GM12875 (cell line): ENCODE measurements around the gene PICK1.

Experiments
- H3K4me3 ChIP-seq: one replicate; pipeline ENCODE4 v1.5.1; 2011; ENCODE audit warnings: low read depth, low read length, control low read depth
- TF ChIP-seq, protein P1 (sequence below): IDR thresholded peaks from 2 replicates; pipeline ENCODE4 v1.5.1; 2011; ENCODE audit warnings: low read depth, mild to moderate bottlenecking, control low read depth, inconsistent platforms, low read length, moderate library complexity, borderline replicate concordance; ENCODE audit not compliant: insufficient read depth

PICK1 gene

GRCh38 chr22:38085056-38085455 is 27.9 kb downstream of the PICK1 start:
- TF ChIP-seq, protein P1, sequence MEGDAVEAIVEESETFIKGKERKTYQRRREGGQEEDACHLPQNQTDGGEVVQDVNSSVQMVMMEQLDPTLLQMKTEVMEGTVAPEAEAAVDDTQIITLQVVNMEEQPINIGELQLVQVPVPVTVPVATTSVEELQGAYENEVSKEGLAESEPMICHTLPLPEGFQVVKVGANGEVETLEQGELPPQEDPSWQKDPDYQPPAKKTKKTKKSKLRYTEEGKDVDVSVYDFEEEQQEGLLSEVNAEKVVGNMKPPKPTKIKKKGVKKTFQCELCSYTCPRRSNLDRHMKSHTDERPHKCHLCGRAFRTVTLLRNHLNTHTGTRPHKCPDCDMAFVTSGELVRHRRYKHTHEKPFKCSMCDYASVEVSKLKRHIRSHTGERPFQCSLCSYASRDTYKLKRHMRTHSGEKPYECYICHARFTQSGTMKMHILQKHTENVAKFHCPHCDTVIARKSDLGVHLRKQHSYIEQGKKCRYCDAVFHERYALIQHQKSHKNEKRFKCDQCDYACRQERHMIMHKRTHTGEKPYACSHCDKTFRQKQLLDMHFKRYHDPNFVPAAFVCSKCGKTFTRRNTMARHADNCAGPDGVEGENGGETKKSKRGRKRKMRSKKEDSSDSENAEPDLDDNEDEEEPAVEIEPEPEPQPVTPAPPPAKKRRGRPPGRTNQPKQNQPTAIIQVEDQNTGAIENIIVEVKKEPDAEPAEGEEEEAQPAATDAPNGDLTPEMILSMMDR, result no peak
- no peak overlapping the region for H3K4me3 ChIP-seq

- TF ChIP-seq, protein P1, result no peak
- no peak overlapping the region for H3K4me3 ChIP-seq
These were observed 28.3 kb downstream of the PICK1 start for GRCh38 chr22:38085501-38085900.

DNA sequence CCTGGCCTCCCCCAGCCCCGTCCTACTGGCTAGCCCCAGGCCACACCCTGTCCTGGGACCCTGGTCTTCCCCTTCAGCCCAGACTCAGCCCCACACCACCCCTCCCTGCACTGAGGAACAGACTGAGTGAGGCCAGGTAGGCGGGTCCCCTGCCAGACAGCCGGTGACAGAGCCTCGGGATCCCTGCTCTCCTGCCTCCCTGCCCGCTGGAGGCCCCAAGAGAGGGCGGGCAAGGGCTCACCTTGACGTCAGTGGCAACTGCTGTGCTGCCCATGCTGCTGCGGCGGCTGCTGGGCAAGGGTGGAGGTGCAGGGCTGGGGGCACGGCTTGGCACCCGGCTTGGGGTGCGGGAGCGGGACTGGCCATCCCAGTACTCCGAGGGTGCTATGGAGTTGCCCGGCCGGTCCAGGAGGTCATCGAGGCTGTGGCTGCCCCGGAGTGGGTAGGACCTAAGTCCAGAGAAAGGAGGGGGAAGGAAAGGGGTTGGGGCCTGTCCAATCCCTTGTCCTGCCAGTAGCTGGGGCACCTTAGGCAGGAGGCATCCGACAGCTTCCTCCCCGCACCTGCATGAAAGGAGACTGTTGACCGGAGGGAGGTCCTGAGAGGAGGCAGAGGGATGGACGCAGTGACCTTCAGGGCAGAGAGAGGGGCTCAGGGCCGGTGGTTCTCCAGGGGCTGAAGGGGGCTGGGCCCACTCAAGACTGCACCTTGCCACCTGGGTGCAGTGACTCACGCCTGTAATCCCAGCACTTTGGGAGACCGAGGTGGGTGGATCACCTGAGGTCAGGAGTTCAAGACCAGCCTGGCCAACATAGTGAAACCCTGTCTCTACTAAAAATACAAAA is 29.0 kb downstream of the PICK1 start:
- H3K4me3 ChIP-seq, result no peak overlapping the region
- TF ChIP-seq, protein P1, result no peak

- no peak overlapping the region for H3K4me3 ChIP-seq
- TF ChIP-seq, protein P1, result no peak
These were observed 29.7 kb downstream of the PICK1 start for GRCh38 chr22:38086942-38087341.

- no peak overlapping the region for H3K4me3 ChIP-seq
- TF ChIP-seq, protein P1, result no peak
These were observed 30.7 kb downstream of the PICK1 start for GRCh38 chr22:38087855-38088254.

GRCh38 chr22:38088629-38089473 is 31.6 kb downstream of the PICK1 start:
- no peak overlapping the region for H3K4me3 ChIP-seq

More at GRCh38 chr22:38088629-38089473, 31.6 kb downstream of the PICK1 start:
- TF ChIP-seq, protein P1, result no peak
